ENCODE measurements around the gene RASSF6. TPM values are rescaled to one million over a fixed set of nuclear protein-coding genes. Genes with fewer than 3 reads are reported as not detected.
"Not testable (repeated sequence)": the region's sequence is repeated elsewhere in the genome, so short reads cannot be mapped to it uniquely, and the experiment has no call there.

The RASSF6 gene
- polyA plus RNA-seq, 10 donors = 0.04 to 0.49 (median 0.19) TPM; not detected in 2

DNA sequence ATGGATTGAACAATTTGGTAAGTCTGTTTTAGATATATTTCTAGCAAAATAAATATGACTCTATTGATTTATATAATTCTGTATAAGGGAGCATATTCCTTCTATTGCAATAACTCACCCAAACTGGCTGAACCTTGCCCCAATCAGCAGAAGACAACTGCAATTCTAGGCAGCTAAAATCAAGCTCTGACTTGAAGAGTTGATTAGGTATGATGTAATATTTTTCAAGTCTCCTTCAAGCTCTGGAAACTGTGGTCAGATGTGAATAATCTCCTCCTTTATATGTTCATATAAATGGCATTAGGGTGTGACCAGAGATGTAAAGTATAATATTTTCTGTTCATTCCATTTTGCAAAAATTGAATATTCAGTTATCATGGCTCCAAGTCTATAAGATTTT, 8.2 kb downstream of the RASSF6 start:
- DNase-seq = no peak

DNA sequence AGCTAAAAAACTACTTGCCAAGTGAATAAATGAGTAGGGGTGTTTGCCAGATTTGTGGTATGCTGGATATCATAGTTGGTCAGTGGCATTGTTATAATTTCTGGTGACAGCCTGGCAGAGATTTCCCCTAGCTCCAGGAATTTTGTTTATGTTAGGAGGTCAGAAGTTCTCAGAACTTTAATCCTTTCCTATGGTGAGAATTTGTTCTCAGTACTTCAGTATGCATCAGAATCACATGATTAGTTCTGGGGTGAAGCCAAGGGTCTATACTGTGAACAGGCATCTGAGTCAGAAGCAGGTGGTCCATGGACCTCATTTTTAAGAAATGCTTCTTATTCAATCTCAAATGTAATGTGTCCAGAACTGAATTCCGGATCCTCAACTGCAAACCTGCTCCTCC, 10.5 kb downstream of the RASSF6 start:
- no peak for DNase-seq

DNA sequence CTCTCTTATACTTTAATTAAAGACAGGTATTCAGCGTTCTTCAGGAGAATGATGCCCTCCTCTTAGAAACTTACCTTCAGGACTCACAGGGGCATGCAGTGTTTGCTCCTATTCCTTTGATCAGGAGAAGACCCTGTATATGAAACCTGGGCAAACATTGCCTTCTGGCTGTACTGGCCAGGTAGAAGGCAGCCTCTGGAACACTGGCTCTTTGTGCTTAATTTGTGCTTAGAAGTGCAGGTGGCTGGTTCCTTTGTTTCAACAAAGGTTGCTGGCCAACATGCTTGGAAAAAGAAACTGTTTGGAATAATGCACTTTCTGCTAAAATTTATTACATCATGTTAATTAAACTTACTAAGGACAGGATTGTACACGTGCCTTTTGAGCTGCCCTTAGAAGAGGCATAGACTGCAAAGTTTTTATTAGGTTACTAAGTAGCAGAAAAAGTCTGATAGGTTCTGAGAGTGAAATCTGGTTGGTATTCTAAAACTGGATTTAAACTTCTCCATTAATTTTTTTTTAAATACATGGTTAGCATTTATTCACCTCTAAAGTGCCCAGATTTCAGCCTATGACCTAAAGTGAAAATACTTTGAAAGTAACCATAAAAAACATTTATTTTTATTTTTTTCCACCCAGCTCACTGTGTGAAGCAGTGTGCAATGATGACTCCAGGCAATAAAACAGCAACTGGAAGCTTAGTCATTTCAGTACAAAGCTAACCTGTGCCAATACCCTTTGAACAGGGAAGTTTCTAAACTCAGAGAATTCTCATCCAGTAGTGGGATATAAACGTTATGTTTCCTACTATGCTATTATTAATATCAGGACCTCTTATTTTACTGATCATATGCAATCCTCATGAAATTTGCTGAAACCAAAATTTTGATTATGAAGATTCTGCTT, 11.3 kb downstream of the RASSF6 start:
- DNase-seq = no peak

DNA sequence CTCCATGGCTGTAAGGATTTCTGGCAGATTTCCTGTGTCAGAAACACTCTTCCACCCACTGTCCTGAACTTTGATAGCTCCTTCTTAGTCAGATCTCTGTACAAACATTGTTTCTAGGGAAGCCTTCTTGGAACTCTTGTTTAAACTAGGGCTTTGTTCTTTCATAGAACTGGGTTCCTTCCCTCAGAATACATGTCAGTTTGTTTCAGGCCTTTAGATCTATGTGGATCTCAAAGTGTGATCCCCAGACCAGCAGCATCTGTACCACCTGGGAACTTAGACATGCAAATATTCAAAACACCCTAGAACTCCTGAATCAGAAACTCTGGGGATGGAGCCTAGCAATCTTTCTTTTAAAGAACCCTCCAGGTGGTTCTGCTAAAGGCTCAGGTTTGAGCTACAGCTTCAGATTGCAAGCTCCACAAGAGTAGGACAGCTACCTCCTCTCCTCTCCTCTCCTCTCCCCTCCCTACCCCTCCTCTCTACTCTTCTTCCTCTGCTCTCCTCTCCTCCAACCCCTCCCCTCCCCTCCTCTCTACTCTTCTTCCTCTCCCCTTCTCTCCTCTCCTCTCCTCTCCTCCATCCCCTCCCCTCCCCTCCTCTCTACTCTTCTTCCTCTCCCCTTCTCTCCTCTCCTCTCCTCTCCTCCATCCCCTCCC, 12.7 kb downstream of the RASSF6 start:
- no peak for DNase-seq

DNA sequence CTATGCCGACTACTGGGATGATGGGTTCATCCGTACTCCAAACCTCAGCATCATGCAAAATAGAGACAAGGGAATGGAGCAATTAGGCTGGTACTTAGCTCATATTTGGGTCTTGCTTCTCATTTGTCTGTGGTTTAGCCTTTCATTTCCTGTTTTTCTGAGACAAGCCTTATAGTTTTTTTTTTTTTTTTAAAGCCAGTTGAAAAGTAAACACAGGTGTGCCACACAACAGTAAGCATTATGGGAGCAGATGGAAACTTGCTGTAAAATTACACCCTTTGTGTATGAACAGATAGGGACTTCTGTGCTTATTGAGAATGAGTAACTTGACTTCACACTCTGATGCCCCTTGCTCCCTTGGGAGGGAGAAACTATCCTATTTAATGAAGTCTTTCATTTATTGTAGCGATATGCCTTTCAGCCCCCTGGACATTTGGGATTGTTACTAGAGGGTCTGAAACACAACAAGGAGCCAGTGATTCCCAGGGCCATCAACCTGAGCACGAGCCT, 13.7 kb downstream of the RASSF6 start:
- DNase-seq = no peak

DNA sequence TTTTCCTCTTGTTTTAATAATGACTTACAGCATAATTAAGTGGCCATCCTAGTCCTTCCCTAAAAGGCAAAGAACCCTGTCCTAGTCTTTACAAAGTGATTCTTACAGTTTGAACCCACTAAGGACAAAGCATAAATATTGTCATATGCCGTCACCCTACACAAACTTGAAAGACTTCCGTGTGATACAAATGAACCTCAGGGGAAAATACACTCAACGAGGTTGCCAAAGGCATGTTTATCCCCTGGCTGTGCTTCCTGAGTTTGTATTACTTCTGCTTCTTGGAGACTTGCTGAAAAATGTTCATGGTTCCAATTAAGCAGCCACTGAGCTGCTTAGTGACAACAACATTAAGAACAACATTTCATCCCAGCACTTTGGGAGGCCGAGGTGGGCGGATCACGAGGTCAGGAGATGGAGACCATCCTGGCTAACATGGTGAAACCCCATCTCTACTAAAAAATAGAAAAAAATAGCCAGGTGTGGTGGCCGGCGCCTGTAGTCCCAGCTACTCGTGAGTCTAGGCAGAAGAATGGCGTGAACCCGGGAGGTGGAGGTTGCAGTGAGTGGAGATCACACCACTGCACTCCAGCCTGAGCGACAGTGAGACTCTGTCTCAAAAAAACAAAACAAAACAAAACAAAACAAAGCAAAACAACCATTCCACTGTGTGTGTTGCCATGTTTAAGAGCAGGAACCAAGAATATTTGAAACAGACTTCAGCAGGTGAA, 16.2 kb downstream of the RASSF6 start:
- peak; percentile 43 to 66 (median 47) for DNase-seq

DNA sequence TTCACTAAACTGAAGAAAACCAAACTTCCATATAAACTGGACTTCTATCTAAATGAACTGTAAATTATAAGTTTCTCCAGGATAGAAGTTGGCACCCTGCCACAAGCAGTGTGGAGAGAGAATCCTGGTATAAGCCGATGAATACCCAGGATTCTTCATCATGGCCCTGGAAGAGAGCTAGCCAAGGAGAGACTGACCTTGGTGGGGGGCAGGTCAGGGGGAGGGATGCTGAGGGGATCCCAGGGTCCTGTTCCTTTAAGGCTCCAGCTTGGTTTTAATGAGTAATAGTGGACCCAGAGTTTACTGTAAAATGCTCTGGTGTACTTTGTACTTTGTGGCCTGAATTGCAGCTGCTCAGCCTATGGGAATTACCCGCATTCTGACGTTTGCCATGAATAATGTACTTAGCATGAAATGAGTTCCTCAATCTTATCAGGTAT, 16.9 kb downstream of the RASSF6 start:
- peak; percentile 39 to 61 (median 43) for DNase-seq

DNA sequence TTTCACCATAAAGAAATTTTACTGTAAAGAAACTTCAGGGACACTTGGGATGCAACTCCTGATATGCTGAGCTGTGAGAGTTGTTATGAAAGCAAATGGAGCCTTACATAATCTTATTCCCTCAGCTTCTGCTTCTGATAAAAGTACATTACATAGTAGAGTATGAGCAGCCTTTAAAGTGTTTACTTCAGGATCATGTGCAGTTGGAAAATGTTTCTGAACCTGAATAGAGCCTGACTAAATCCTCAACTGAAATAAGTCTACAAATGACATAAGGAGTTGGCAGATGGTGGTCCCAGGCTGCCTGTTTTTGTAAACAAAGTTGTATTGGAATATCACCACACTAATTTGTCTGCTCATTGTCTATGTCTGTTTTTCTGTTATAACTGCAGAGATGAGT, 19.3 kb downstream of the RASSF6 start:
- DNase-seq = peak; percentile 69 to 83 (median 77)

DNA sequence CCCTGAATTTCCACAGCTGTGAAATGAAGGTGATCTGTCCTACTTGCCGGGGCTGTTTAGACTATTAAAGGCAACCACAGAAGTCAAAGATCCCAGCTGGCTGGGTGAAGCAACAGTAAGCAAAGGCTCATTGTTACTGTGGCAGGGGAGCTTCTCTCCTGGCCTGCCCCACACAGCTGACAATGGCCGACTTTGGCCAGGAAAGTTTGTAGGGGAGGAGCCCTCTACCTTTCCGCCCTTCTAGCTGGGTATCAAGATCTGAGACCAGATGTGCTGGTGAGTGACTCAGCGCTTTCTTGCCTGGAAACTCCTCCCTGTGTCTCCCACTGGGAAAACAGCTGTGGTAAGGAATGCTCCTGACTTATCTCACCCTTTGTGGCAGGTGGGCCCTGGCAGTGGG, 21.1 kb downstream of the RASSF6 start:
- peak in 1 of 3 donors; percentile 35 for DNase-seq

DNA sequence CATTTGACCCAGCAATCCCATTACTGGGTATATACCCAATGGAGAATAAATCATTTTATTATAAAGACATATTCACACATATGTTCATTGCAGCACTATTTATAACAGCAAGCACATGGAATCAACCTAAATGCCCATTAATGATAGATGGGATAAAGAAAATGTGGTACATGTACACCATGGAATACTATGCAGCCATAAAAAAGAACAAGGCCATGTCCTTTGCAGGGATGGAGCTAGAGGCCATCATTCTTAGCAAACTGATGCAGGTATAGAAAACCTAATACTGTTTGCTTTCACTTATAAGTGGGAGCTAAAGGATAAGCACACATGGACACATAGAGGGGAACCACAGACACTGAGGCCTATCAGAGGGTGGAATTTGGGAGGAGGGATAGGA, 22.6 kb downstream of the RASSF6 start:
- no peak for DNase-seq

DNA sequence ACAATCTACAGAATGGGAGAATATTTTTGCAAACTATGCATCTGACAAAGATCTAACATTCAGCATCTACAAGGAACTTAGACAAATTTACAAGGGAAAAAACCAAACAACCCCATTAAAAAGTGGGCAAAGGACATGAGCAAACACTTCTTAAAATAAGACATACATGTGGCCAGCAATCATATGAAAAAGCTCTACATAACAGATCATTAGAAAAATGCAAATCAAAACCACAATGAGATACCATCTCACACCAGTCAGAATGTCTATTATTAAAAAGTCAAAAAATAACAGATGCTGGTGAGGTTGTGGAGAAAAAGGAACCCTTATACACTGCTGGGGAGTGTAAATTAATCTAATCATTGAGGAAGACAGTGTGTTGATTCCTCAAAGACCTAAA, 23.1 kb downstream of the RASSF6 start:
- not testable (repeated sequence) for DNase-seq

DNA sequence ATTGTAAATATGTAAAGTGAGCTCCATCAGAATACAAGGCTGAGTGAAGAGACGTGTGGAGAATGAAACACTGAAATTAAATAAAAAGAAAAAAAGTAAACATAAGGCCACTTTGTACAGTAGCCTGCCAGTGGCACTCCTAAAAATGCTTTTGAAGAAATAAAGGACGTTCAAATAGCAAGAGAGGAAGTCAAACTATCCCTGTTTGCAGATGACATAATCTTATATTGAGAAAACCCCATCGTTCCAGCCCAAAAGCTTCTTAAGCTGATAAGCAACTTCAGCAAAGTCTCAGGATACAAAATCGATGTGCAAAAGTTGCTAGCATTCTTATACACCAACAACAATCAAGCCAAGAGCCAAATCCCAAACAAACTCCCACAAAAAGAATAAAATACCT, 24.2 kb downstream of the RASSF6 start:
- DNase-seq = no peak

DNA sequence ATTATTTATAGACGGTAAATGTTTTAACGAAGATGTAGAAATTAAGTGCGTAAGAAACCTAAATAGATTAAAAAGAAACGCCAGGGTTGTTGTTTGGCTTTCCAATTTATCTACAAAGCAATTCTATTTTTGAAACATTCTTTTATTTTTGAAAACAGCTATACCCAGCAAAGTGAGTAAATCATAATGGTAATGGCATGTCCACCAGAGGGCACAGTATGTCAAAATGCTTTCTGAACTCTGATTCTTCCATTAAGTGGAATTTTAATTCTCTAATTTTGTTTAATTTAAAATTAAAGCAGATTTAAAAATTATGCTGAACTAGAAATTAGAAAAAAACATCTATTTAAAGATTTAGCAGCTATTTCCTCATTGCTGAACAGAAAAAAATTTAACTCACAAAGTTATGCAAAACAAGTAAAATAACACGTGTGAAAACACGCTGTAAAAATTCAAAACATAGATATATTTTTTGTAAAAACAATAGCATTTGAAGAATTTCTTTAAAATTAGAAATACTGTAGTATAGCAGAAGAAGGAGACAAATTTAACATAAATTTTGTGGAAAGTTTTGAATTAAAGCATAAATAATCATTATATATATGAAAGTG, 26.5 kb downstream of the RASSF6 start:
- peak in 1 of 3 donors; percentile 24 for DNase-seq

DNA sequence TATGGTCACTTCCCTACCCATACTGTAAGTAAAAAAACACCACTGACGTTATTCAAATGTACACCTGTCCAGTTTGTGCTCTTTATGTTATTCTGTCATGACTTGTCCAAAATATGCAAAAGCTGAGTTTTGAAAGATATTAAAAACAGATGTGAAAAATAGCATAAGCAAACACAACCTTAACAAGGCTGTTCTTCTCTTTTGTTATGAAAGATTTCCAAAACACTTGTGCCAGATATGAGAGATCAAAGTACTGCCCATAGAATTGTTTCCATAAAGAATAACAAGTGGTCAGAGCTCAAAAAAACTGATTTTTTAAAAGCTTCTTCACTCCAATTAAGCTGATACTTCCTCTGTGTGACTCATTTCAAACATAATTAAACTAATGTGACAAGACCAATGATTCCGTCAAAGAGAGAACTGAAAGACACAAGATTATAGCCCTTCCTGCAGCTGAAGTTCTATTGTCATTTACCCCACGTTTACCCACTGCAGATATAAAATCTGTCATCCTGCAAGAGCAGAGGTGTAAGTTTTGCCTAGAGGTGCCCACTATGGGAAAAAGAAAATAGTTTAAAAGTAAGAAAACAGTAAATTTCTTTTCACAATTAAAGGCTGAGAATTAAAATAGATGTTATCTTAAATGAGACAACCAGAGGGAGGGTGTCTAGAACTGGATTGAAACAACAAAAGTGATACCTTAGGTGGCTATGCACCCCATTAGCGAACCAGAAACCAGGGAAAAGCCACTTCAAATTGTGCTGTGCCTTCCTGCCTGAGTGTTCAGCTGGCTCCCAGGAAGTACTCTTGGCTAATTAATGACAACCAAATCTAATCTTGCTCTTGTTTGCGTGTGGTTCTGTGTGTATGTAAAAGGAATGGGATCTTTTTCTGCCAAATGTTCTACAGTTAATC, 30.1 kb downstream of the RASSF6 start:
- DNase-seq = no peak

DNA sequence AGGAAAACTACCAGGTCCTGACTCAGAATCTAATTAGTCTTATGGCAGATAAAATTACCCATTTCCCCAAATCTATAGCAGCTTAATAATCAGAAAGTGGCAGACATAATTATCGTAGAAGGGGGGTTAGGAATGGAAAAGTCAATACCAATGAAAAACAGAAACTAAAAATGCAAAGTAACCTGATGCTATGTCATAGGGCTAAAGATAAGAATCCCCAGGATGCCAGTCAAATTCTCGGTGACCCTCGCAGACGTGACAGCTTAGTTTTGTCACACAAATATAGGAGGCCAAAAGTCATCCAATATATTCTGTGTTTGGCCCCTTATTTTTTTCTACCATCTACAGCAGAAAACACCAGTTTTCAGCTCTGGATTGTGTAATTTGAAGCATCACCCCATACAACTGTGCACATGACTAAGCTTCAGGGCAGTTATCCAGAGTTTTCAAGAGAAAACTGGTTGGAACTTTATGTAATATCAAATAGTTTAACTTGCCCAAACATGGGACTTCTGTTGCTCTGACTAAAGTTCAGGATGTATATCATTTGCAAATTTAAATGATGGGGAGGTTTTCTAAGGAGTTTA, 30.9 kb downstream of the RASSF6 start:
- peak in 2 of 3 donors; percentile 34 to 47 for DNase-seq

DNA sequence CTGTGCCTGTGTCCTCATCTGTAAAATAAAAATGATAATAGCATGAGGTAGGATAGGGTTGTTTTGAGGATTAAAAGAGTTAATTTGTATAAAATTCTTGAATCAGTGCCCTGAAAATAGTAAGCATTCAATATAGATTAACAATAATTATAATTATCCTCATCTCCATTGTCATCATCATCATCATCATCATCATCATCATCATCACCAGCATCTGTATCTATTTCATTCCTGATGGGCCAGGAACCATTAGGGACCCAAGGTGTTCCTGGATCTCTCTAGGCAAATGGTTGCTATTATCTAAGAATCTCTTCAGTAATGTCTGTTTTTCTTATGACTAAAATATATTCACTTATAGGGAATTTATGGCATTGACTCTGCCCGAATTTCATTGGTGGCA, 31.6 kb downstream of the RASSF6 start:
- DNase-seq = no peak

DNA sequence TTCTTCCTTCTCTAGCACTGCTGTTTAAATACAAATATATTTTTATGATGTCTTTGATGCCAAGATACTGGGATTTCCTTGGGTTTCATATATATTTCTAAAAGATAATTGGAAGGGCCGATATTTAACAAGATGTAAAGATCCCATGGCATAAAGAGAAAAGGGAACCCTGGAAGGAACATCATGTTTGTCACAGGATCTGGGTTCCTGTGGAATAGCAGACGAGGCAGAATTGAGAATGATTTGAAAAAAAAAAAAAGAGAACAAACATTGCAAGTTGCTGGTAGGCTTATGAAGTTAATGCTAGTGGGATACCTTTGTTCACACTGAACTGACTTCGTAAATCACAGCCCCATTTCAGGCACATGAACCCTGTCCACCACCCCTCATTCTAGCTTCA, 33.6 kb downstream of the RASSF6 start:
- no peak for DNase-seq

DNA sequence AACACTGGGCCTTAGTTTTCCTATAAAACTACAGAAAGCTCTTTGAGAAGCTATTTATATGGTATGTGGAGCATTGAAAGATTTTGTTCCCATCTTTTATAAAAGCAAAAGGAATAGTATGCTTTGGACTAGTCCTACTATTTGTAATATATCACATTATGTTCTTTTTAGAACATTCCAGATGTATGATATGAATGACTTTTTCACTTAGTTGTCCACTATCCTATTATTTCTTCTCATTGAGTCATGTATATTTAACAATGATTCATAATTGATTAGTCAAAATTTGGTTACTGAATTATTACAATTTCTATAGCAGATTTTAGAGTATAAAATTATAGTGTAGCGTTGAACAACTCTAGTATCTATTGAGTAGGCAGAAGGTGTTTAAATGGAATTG, 34.2 kb downstream of the RASSF6 start:
- no peak for DNase-seq

DNA sequence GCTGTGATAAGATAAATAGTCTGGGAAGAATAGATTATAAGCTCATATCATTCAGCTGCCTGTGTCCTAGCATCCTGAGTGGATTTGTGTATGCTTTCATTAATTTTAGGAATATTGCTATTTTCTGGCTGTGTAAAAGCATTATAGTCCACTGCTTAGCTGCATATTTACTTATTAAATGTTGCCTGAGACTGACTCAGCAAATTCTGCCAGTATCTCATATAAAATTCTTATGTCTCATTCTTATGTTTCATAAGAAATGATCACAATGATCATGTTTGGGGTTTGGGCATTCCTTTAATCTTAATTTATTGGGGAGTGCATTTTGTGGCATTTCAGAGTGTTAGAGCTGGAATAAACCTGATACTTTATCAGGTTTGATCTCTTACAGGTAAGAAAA, 34.9 kb downstream of the RASSF6 start:
- no peak for DNase-seq

DNA sequence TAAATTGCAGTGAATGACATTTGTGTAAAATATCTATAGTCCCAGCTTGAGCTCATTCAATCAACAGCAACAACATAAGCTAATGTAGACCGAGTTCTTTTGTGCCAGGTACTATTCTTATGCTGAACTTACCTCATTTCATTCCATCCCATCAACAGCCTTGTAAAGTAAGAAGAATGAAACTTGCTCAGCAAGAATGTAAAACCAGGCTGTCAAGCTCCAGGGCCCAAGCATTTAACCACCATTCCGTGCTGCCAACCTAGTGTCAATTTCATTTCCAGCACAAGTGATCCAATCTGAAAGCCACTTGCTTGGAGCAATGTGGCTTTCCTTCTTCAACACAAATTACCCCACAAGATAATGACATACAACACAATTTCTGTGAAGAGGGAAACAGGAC, 36.6 kb downstream of the RASSF6 start:
- DNase-seq = no peak

Data from muscle of back (tissue), 11 donors.